NB4 (cell line): ENCODE results near the gene CROCC2.

Source experiments
- DNase-seq: peaks from one replicate; pipeline ENCODE4 v3.0.0; 2010; ENCODE audit warnings: low read depth
- H3K4me3 ChIP-seq: one replicate; pipeline ENCODE4 v1.5.1; 2011; ENCODE audit warnings: mild to moderate bottlenecking, low read depth, low read length, moderate library complexity
- CTCF ChIP-seq: IDR thresholded peaks from one replicate; pipeline ENCODE4 v1.5.1; 2012; ENCODE audit warnings: low read depth, low read length
- MAX ChIP-seq: IDR thresholded peaks from 2 replicates; pipeline ENCODE4 v1.6.1; 2011; ENCODE audit warnings: low read depth, low read length
- MYC ChIP-seq: IDR thresholded peaks from 2 replicates; pipeline ENCODE4 v1.6.1; 2011; ENCODE audit warnings: low read depth, low read length
- POLR2A ChIP-seq: IDR thresholded peaks from 2 replicates; pipeline ENCODE4 v1.6.1; 2011; ENCODE audit warnings: mild to moderate bottlenecking; ENCODE audit not compliant: insufficient read length; ENCODE audit errors: extremely low read depth

CROCC2 gene

DNA sequence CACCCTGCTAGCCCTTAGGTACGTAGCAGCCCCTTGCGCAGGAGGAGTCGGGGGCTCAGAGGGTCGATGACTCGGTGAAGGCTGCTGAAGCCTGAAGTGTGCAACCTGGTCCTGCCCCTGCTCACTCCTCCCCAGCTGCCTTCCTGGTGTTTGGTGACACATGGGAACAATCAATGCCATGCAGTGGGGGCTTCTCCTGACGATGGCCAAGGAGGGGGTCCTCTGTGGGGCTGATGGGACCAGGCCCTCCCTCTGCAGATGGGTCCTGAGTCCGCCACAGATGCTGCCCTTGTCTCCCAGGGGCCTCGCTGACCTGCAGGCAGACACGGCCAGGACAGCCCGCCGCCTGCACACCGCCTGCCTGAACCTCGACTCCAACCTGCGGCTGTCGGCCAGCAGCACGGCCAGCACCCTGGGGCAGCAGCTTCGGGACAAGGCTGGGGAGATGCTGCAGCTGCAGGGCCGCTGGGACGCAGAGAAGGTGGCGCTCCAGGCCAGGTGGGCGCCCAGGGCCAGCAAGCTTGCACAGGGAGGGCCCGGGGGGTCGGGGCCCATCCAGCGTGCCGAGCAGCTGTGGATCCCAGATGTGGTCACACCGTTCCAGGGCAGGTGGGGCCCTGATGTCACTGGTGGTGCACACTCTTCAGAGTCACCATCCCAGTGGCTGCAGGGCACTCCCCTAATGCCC is 24.6 kb downstream of the CROCC2 start:
- no peak overlapping the region for H3K4me3 ChIP-seq
- TF ChIP-seq POLR2A: no peak
- no peak for TF ChIP-seq MYC
- TF ChIP-seq CTCF: no peak
- TF ChIP-seq MAX: no peak
- DNase-seq: no peak

DNA sequence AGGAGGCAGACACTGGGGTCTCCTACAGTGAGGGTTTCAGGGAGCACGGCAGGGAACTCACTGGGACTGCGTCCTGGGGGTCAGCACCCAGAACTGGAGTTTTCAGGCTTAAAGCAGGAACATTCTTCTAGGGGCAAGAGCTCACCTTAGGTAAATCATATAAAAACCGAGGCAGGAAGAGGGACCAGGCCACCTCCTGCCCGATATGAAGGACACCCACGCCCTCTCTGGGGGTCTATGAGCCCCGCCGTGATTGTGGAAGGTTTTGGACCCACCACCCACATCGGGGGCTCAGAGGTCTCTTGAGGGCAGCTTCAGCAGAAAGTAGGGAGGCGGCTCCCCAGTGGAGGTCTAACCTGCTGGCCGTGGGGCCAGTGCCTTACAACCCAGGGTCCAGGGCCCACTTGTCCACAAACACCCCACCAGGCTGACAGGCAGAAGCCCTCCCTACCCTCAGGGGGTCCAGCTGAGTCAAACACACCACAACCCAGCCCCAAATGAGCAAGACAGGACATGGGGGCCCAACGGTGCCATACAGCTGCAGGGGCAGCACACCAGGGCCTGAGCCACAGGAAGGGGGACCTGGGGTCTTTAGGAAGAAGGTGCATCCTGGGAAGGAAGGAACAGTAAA is 25.3 kb downstream of the CROCC2 start:
- TF ChIP-seq MAX (no peak), CTCF (no peak), MYC (no peak), POLR2A (no peak)
- H3K4me3 ChIP-seq: no peak overlapping the region
- no peak for DNase-seq

- no peak overlapping the region for H3K4me3 ChIP-seq
- TF ChIP-seq CTCF: no peak
- TF ChIP-seq MAX: no peak
- no peak for TF ChIP-seq MYC
- no peak for TF ChIP-seq POLR2A
- no peak for DNase-seq
Observed at GRCh38 chr2:240932001-240932723, 26.0 kb downstream of the CROCC2 start.

GRCh38 chr2:240932724-240933047 is 26.6 kb downstream of the CROCC2 start:
- DNase-seq: no peak
- no peak overlapping the region for H3K4me3 ChIP-seq
- TF ChIP-seq POLR2A: no peak
- TF ChIP-seq MYC: no peak
- no peak for TF ChIP-seq MAX
- no peak for TF ChIP-seq CTCF

DNA sequence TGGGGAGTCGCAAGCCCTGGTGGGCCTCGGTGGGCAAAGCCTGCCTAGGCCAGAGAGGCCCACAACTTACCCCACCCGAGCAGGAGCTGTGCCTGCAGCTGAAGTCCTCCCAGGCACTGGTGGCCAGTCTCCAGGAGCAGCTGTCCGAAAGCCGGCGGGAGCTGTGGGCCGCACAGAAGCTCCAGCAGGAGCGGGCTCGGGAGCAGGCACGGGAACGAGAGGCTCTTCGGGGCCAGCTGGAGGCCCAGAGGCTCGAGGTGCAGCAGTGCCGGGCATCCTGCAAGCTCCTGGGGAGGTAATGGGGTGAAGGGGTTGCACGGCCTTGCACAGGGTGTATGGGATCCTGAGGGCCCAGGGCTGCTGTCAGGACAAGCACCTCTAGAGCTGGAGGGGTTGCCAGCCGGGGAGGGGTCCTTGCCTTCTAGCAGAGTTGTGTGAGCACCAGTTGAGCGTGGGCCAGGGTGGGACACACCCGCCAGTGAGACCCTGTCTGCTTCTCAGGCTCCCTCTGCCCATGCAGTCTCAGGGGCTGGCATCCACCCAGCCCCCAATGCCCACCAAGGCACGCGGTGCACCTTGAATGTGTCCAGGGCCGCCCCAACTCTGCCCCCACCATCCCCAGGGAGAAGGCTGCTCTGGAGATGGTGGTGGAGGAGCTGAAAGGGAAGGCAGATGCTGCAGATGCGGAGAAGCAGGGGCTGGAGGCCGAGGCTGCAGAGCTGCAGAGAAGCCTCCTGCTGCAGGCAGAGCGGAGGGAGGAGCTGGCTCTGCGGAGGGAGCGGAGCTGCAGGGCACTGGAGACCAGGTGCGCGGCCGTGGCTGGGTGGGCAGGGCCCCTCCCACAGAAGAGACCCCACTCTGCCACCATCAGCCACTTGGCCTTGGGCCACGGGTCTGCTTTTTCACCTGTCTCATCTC is 27.2 kb downstream of the CROCC2 start:
- no peak for TF ChIP-seq MYC
- no peak for TF ChIP-seq POLR2A
- no peak for TF ChIP-seq CTCF
- no peak for TF ChIP-seq MAX
- no peak for DNase-seq
- H3K4me3 ChIP-seq: no peak overlapping the region
